ENCODE results near the gene TLCD5.

DNA sequence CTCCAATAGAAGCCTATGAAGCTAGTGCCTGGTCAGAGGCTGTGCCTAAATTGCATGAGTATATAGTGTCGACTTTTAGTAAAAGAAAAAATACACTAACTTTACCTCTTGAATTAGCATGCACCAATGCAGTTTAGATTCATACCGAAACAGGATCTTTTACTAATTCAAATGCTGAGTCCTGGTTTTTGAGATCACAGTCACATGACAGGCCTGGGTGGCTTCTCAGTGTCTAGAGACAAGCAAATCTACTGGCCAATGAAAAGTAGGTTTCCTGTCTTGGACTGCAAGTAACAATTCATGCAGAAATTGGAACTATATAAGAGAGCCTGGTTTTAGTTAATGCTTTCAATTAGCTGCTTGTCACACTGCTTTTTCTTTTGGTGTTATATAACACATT, 18.3 kb downstream of the TLCD5 start:
- TF ChIP-seq CTCF (IDR thresholded peaks at IDR 0.05; ENCODE audit: low read length): no peak
- no peak for TF ChIP-seq EZH2 (IDR thresholded peaks at IDR 0.05; ENCODE audit: borderline replicate concordance, low read length)

All from OCI-LY1 (cell line).